WERI-Rb-1 (cell line): ENCODE data around the gene SIX3.

Experiments used
- DNase-seq: peaks from one replicate; pipeline ENCODE4 v3.0.0-alpha.2; 2020
- H3K27ac ChIP-seq: fragments of 250-450 bp; sonication (Bioruptor Pico); 2 replicates; pipeline ENCODE4 v1.5.1; 2020; ENCODE audit warnings: mild to moderate bottlenecking, moderate library complexity
- H3K27me3 ChIP-seq: fragments of 250-450 bp; sonication (Bioruptor Pico); 2 replicates; pipeline ENCODE4 v1.5.1; 2021; ENCODE audit warnings: mild to moderate bottlenecking, low read depth, moderate library complexity; ENCODE audit not compliant: insufficient read depth, severe bottlenecking
- H3K36me3 ChIP-seq: fragments of 250-450 bp; sonication (Bioruptor Pico); 2 replicates; pipeline ENCODE4 v1.5.1; 2020; ENCODE audit warnings: mild to moderate bottlenecking, moderate library complexity
- H3K4me3 ChIP-seq: 2 replicates; pipeline ENCODE4 v1.5.1; 2011; ENCODE audit warnings: low read depth, mild to moderate bottlenecking, control low read depth, low read length
- H3K9me3 ChIP-seq: fragments of 250-450 bp; sonication (Bioruptor Pico); 2 replicates; pipeline ENCODE4 v1.5.1; 2021; ENCODE audit warnings: mild to moderate bottlenecking, moderate library complexity; ENCODE audit not compliant: severe bottlenecking
- TF ChIP-seq, protein P1 (sequence below): IDR thresholded peaks from 2 replicates; pipeline ENCODE4 v1.5.1; 2011; ENCODE audit warnings: low read depth, mild to moderate bottlenecking, control low read depth, inconsistent platforms, low read length

The SIX3 gene

GRCh38 chr2:44947028-44947375, 5.5 kb downstream of the SIX3 start:
- Histone ChIP-seq H3K9me3 (no peaks in the 10 kb centered on the region), H3K27ac (peak overlapping the region; percentile 97), H3K36me3 (peaks cover 81% of the 10 kb centered on the region), H3K27me3 (no peaks in the 10 kb centered on the region), H3K4me3 (peak overlapping the region; percentile 82)
- no peak for DNase-seq
- TF ChIP-seq, protein P1, sequence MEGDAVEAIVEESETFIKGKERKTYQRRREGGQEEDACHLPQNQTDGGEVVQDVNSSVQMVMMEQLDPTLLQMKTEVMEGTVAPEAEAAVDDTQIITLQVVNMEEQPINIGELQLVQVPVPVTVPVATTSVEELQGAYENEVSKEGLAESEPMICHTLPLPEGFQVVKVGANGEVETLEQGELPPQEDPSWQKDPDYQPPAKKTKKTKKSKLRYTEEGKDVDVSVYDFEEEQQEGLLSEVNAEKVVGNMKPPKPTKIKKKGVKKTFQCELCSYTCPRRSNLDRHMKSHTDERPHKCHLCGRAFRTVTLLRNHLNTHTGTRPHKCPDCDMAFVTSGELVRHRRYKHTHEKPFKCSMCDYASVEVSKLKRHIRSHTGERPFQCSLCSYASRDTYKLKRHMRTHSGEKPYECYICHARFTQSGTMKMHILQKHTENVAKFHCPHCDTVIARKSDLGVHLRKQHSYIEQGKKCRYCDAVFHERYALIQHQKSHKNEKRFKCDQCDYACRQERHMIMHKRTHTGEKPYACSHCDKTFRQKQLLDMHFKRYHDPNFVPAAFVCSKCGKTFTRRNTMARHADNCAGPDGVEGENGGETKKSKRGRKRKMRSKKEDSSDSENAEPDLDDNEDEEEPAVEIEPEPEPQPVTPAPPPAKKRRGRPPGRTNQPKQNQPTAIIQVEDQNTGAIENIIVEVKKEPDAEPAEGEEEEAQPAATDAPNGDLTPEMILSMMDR: no peak

DNA sequence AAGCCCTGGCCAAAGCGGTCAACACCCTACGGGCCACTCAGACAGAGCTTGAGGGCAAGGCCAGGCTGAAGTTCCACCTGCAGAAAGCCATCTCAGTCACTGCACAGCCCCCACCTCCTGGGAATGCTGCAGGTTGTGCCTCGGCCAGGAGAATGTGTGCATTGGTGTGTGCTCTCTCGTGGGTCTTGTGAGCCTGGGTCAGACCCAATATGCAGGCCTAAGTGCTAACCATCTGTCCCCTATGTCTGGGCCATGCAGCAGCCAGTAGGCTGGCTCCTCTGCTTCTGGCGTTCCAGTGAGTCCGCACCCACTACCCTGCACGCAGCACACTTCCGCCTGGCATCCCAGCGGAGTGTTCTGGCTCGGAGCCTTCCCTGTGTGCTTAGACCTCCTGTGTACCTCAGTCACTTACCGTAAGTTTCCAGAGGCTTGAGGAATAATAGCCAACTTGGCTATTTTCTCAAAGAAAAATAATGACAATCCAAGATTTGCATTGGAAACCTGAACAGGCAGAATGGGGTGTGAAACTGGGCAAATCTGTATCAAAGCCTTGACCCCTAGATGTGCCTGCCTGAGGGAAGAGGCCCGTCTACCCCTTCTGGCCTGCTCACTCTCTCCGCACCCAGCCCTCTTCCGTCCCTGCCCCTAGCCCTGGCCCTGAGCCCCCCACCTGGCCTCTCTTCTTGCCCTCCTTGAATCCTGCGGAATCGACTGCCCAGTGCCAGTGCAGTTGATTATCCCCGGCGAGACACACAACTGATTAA, 7.2 kb downstream of the SIX3 start:
- H3K36me3 ChIP-seq: peaks cover 65% of the 10 kb centered on the region
- no peaks in the 10 kb centered on the region for H3K27me3 ChIP-seq
- peak overlapping the region; percentile 45 for H3K4me3 ChIP-seq
- peak; percentile 82 for DNase-seq
- TF ChIP-seq, protein P1: no peak
- peak overlapping the region; percentile 97 for H3K27ac ChIP-seq
- H3K9me3 ChIP-seq: no peaks in the 10 kb centered on the region

GRCh38 chr2:44949329-44950151, 8.0 kb downstream of the SIX3 start:
- no peaks in the 10 kb centered on the region for H3K9me3 ChIP-seq
- H3K4me3 ChIP-seq: peak overlapping the region; percentile 45
- H3K36me3 ChIP-seq: peaks cover 57% of the 10 kb centered on the region
- H3K27me3 ChIP-seq: no peaks in the 10 kb centered on the region
- DNase-seq: peak; percentile 92
- H3K27ac ChIP-seq: peak overlapping the region; percentile 97
- TF ChIP-seq, protein P1: no peak

- DNase-seq: no peak
- TF ChIP-seq, protein P1: no peak
- H3K27ac ChIP-seq: peak overlapping the region; percentile 97
- H3K27me3 ChIP-seq: no peaks in the 10 kb centered on the region
- H3K9me3 ChIP-seq: no peaks in the 10 kb centered on the region
- H3K36me3 ChIP-seq: peaks cover 46% of the 10 kb centered on the region
- H3K4me3 ChIP-seq: no peak overlapping the region
Observed at GRCh38 chr2:44950646-44951045, 9.1 kb downstream of the SIX3 start.

DNA sequence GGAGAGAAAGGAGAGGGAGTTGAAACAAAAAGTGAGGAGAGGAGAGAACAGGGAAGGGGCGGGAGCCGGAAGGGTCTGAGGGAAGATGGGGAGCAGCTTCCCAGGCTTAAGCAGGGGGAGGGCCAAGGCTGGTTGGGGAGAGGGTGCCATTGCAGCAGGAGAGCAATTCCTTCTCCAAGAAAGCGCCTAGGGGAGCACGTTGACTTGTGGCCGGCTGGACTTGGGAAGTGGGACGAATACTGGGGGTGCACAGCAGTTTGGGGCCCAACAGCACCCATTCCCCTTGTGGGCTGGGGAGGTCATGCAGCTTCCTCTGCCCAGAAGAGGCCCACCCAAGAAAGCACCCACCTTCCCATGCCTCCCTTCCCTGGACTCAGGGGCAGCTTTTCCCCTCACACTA, 9.6 kb downstream of the SIX3 start:
- no peak for DNase-seq
- no peak overlapping the region for H3K4me3 ChIP-seq
- no peaks in the 10 kb centered on the region for H3K9me3 ChIP-seq
- peaks cover 41% of the 10 kb centered on the region for H3K36me3 ChIP-seq
- no peaks in the 10 kb centered on the region for H3K27me3 ChIP-seq
- peak overlapping the region; percentile 97 for H3K27ac ChIP-seq
- TF ChIP-seq, protein P1: peak; percentile 46
